ENCODE data around the gene SPON1. TPM values are rescaled to one million over a fixed set of nuclear protein-coding genes. Genes with fewer than 3 reads are reported as not detected.
A peak's percentile ranks its signal among the peaks of the same experiment; 100 is the strongest.

The SPON1 gene
- total RNA-seq, 4 donors from 2014 or later, result 42.6 to 74.0 (median 56.1) TPM

GRCh38 chr11:14015711-14016110 lies 53.2 kb downstream of the SPON1 start:
- peak overlapping the region in 1 of 4 donors; percentile 8 for H3K27ac ChIP-seq
- no peak for DNase-seq
- intact Hi-C loops (cut with DNase I; ENCODE audit: low total_unique reads) (no loop called here), in situ Hi-C loops (cut with MboI; ENCODE audit: low pct_ligation_motif_present in 1 of 4, low pct_unique_long_range_greater_than_20kb in 1 of 4, low sequenced_read_pairs in 3 of 4) (no loop called here)
- WGBS, 2 donors (ENCODE audit: low coverage in 1 of 2), result 69 to 80% methylated on average over 3 to 4 of the region's 4 CpGs
- H3K9me3 ChIP-seq, result no peaks in the 10 kb centered on the region
- no peaks in the 10 kb centered on the region for H3K27me3 ChIP-seq
- no peaks in the 10 kb centered on the region for H3K4me1 ChIP-seq
- TF ChIP-seq POLR2A (IDR thresholded peaks at IDR 0.05) (no peak), CTCF (IDR thresholded peaks at IDR 0.05) (no peak), EP300 (IDR thresholded peaks at IDR 0.05; ENCODE audit: low read depth) (no peak), POLR2AphosphoS5 (IDR thresholded peaks at IDR 0.05) (no peak)
- H3K4me3 ChIP-seq, result no peak overlapping the region
- no peaks in the 10 kb centered on the region for H3K36me3 ChIP-seq

- 65 to 90% methylated on average over 2 of the region's 2 CpGs for WGBS, 2 donors (ENCODE audit: low coverage in 1 of 2)
- in situ Hi-C loops (cut with MboI; ENCODE audit: low pct_ligation_motif_present in 1 of 4, low pct_unique_long_range_greater_than_20kb in 1 of 4, low sequenced_read_pairs in 3 of 4), result no loop called here
Measured at GRCh38 chr11:14018441-14018840, 55.9 kb downstream of the SPON1 start.

GRCh38 chr11:14021738-14022137 lies 59.2 kb downstream of the SPON1 start:
- TF ChIP-seq POLR2AphosphoS5 (IDR thresholded peaks at IDR 0.05) (no peak), CTCF (IDR thresholded peaks at IDR 0.05) (no peak), EP300 (IDR thresholded peaks at IDR 0.05; ENCODE audit: low read depth) (no peak), POLR2A (IDR thresholded peaks at IDR 0.05) (no peak)
- Histone ChIP-seq H3K36me3 (no peaks in the 10 kb centered on the region), H3K4me1 (peaks cover 0 to 3% (median 0%) of the 10 kb centered on the region in 4 donors), H3K9me3 (no peaks in the 10 kb centered on the region), H3K4me3 (no peak overlapping the region), H3K27ac (no peak overlapping the region), H3K27me3 (no peaks in the 10 kb centered on the region)
- in situ Hi-C loops (cut with MboI; ENCODE audit: low pct_ligation_motif_present in 1 of 4, low pct_unique_long_range_greater_than_20kb in 1 of 4, low sequenced_read_pairs in 3 of 4), result no loop called here
- 83 to 85% methylated on average over 3 to 4 of the region's 4 CpGs for WGBS, 2 donors (ENCODE audit: low coverage in 1 of 2)
- intact Hi-C loops (cut with DNase I; ENCODE audit: low total_unique reads), result no loop called here
- no peak for DNase-seq

More at GRCh38 chr11:14018441-14018840, 55.9 kb downstream of the SPON1 start:
- TF ChIP-seq POLR2AphosphoS5 (IDR thresholded peaks at IDR 0.05) (no peak), CTCF (IDR thresholded peaks at IDR 0.05) (no peak), POLR2A (IDR thresholded peaks at IDR 0.05) (no peak), EP300 (IDR thresholded peaks at IDR 0.05; ENCODE audit: low read depth) (no peak)
- H3K9me3 ChIP-seq, result no peaks in the 10 kb centered on the region
- H3K36me3 ChIP-seq, result no peaks in the 10 kb centered on the region
- peaks cover 0 to 3% (median 0%) of the 10 kb centered on the region in 4 donors for H3K4me1 ChIP-seq
- H3K4me3 ChIP-seq, result no peak overlapping the region
- DNase-seq, result no peak
- H3K27ac ChIP-seq, result no peak overlapping the region
- intact Hi-C loops (cut with DNase I; ENCODE audit: low total_unique reads), result no loop called here
- no peaks in the 10 kb centered on the region for H3K27me3 ChIP-seq

GRCh38 chr11:14022251-14022650 lies 59.7 kb downstream of the SPON1 start:
- intact Hi-C loops (cut with DNase I; ENCODE audit: low total_unique reads), result no loop called here
- TF ChIP-seq POLR2AphosphoS5 (IDR thresholded peaks at IDR 0.05) (no peak), CTCF (IDR thresholded peaks at IDR 0.05) (no peak), POLR2A (IDR thresholded peaks at IDR 0.05) (no peak), EP300 (IDR thresholded peaks at IDR 0.05; ENCODE audit: low read depth) (no peak)

More at GRCh38 chr11:14022251-14022650, 59.7 kb downstream of the SPON1 start:
- WGBS, 2 donors (ENCODE audit: low coverage in 1 of 2), result 56 to 64% methylated on average over 1 to 3 of the region's 3 CpGs
- H3K27ac ChIP-seq, result no peak overlapping the region
- H3K27me3 ChIP-seq, result no peaks in the 10 kb centered on the region
- no peak overlapping the region for H3K4me3 ChIP-seq
- no peaks in the 10 kb centered on the region for H3K9me3 ChIP-seq
- H3K36me3 ChIP-seq, result no peaks in the 10 kb centered on the region
- peaks cover 0 to 5% (median 1%) of the 10 kb centered on the region in 4 donors for H3K4me1 ChIP-seq
- no peak for DNase-seq
- in situ Hi-C loops (cut with MboI; ENCODE audit: low pct_ligation_motif_present in 1 of 4, low pct_unique_long_range_greater_than_20kb in 1 of 4, low sequenced_read_pairs in 3 of 4), result no loop called here

Data from transverse colon (tissue), 4 donors.